AG08396 (cell line): ENCODE results near the gene NCK1.
"Not testable (repeated sequence)": the region's sequence is repeated elsewhere in the genome, so short reads cannot be mapped to it uniquely, and the experiment has no call there.

Source experiments
- DNase-seq: peaks from one replicate; pipeline ENCODE4 v3.0.0; 2012; ENCODE audit warnings: low spot score, mixed read lengths

The NCK1 gene

GRCh38 chr3:136862617-136863322 lies 762 bp downstream of the NCK1 start:
- DNase-seq: peak; percentile 60

- DNase-seq: no peak
Measured at GRCh38 chr3:136869282-136869681, 7.3 kb downstream of the NCK1 start.

- not testable (repeated sequence) for DNase-seq
Measured at GRCh38 chr3:136872258-136872657, 10.2 kb downstream of the NCK1 start.

GRCh38 chr3:136879510-136879909 lies 17.5 kb downstream of the NCK1 start:
- not testable (repeated sequence) for DNase-seq

- DNase-seq: no peak
Measured at GRCh38 chr3:136882571-136882970, 20.6 kb downstream of the NCK1 start.

GRCh38 chr3:136883967-136884720 lies 22.1 kb downstream of the NCK1 start:
- DNase-seq: no peak

- DNase-seq: no peak
Measured at GRCh38 chr3:136885357-136886213, 23.6 kb downstream of the NCK1 start.

- DNase-seq: no peak
Measured at GRCh38 chr3:136889947-136890346, 27.9 kb downstream of the NCK1 start.

- DNase-seq: no peak
Measured at GRCh38 chr3:136891934-136892855, 30.2 kb downstream of the NCK1 start.

- DNase-seq: peak; percentile 62
Measured at GRCh38 chr3:136893848-136894443, 31.9 kb downstream of the NCK1 start.

- DNase-seq: not testable (repeated sequence)
Measured at GRCh38 chr3:136897171-136897570, 35.2 kb downstream of the NCK1 start.

- DNase-seq: no peak
Measured at GRCh38 chr3:136898549-136898948, 36.5 kb downstream of the NCK1 start.

- no peak for DNase-seq
Measured at GRCh38 chr3:136898954-136899353, 36.9 kb downstream of the NCK1 start.

GRCh38 chr3:136899622-136900158 lies 37.7 kb downstream of the NCK1 start:
- DNase-seq: no peak

- not testable (repeated sequence) for DNase-seq
Measured at GRCh38 chr3:136900694-136901093, 38.7 kb downstream of the NCK1 start.

- DNase-seq: no peak
Measured at GRCh38 chr3:136901391-136901790, 39.4 kb downstream of the NCK1 start.

GRCh38 chr3:136902530-136902929 lies 40.5 kb downstream of the NCK1 start:
- not testable (repeated sequence) for DNase-seq

- no peak for DNase-seq
Measured at GRCh38 chr3:136903899-136904298, 41.9 kb downstream of the NCK1 start.

GRCh38 chr3:136904746-136905145 lies 42.7 kb downstream of the NCK1 start:
- DNase-seq: no peak

GRCh38 chr3:136905549-136905948 lies 43.5 kb downstream of the NCK1 start:
- DNase-seq: no peak

GRCh38 chr3:136906725-136907124 lies 44.7 kb downstream of the NCK1 start:
- no peak for DNase-seq
